GM21526 (cell line): Measurements from ENCODE around the gene EFHC1.
"Not testable (repeated sequence)": the region's sequence is repeated elsewhere in the genome, so short reads cannot be mapped to it uniquely, and the experiment has no call there.

Source experiments
- ATAC-seq: cut with Tn5 transposase; IDR thresholded peaks from one replicate; pipeline ENCODE4 v1.9.1; 2021; ENCODE audit warnings: moderate library complexity; ENCODE audit not compliant: unreplicated experiment, low FRiP score

Gene EFHC1

GRCh38 chr6:52419809-52420667, at the start of gene EFHC1:
Gene EFHC1, plus strand, starts transcription at chr6:52420342. Its CDS starts 69 bp downstream, at chr6:52420411.
- peak; percentile 85 for ATAC-seq

- no peak for ATAC-seq
Measured at GRCh38 chr6:52371656-52372191, 48.4 kb upstream of the EFHC1 start.

GRCh38 chr6:52373151-52373690, 46.9 kb upstream of the EFHC1 start:
- no peak for ATAC-seq

GRCh38 chr6:52374247-52374646, 45.9 kb upstream of the EFHC1 start:
- ATAC-seq = no peak

GRCh38 chr6:52375780-52376556, 44.2 kb upstream of the EFHC1 start:
- no peak for ATAC-seq

- ATAC-seq = no peak
Measured at GRCh38 chr6:52376763-52377162, 43.4 kb upstream of the EFHC1 start.

GRCh38 chr6:52377538-52378221, 42.5 kb upstream of the EFHC1 start:
- ATAC-seq = no peak

GRCh38 chr6:52381249-52381648, 38.9 kb upstream of the EFHC1 start:
- no peak for ATAC-seq

GRCh38 chr6:52384145-52384766, 35.9 kb upstream of the EFHC1 start:
- no peak for ATAC-seq

GRCh38 chr6:52385074-52385473, 35.1 kb upstream of the EFHC1 start:
- ATAC-seq = no peak

- not testable (repeated sequence) for ATAC-seq
Measured at GRCh38 chr6:52388119-52388518, 32.0 kb upstream of the EFHC1 start.

GRCh38 chr6:52388790-52389189, 31.4 kb upstream of the EFHC1 start:
- no peak for ATAC-seq

- ATAC-seq = no peak
Measured at GRCh38 chr6:52389264-52389625, 30.9 kb upstream of the EFHC1 start.

GRCh38 chr6:52389626-52390360, 30.3 kb upstream of the EFHC1 start:
- peak; percentile 59 for ATAC-seq

- peak; percentile 42 for ATAC-seq
Measured at GRCh38 chr6:52390361-52390727, 29.8 kb upstream of the EFHC1 start.

- ATAC-seq = no peak
Measured at GRCh38 chr6:52391599-52391998, 28.5 kb upstream of the EFHC1 start.

- ATAC-seq = no peak
Measured at GRCh38 chr6:52392944-52393343, 27.2 kb upstream of the EFHC1 start.

GRCh38 chr6:52393780-52394179, 26.4 kb upstream of the EFHC1 start:
- ATAC-seq = no peak

- peak; percentile 50 for ATAC-seq
Measured at GRCh38 chr6:52394251-52394666, 25.9 kb upstream of the EFHC1 start.
